ENCODE results near the gene RNF20.
"Not testable (repeated sequence)": the region's sequence is repeated elsewhere in the genome, so short reads cannot be mapped to it uniquely, and the experiment has no call there.

Gene RNF20, protein sequence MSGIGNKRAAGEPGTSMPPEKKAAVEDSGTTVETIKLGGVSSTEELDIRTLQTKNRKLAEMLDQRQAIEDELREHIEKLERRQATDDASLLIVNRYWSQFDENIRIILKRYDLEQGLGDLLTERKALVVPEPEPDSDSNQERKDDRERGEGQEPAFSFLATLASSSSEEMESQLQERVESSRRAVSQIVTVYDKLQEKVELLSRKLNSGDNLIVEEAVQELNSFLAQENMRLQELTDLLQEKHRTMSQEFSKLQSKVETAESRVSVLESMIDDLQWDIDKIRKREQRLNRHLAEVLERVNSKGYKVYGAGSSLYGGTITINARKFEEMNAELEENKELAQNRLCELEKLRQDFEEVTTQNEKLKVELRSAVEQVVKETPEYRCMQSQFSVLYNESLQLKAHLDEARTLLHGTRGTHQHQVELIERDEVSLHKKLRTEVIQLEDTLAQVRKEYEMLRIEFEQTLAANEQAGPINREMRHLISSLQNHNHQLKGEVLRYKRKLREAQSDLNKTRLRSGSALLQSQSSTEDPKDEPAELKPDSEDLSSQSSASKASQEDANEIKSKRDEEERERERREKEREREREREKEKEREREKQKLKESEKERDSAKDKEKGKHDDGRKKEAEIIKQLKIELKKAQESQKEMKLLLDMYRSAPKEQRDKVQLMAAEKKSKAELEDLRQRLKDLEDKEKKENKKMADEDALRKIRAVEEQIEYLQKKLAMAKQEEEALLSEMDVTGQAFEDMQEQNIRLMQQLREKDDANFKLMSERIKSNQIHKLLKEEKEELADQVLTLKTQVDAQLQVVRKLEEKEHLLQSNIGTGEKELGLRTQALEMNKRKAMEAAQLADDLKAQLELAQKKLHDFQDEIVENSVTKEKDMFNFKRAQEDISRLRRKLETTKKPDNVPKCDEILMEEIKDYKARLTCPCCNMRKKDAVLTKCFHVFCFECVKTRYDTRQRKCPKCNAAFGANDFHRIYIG

DNA sequence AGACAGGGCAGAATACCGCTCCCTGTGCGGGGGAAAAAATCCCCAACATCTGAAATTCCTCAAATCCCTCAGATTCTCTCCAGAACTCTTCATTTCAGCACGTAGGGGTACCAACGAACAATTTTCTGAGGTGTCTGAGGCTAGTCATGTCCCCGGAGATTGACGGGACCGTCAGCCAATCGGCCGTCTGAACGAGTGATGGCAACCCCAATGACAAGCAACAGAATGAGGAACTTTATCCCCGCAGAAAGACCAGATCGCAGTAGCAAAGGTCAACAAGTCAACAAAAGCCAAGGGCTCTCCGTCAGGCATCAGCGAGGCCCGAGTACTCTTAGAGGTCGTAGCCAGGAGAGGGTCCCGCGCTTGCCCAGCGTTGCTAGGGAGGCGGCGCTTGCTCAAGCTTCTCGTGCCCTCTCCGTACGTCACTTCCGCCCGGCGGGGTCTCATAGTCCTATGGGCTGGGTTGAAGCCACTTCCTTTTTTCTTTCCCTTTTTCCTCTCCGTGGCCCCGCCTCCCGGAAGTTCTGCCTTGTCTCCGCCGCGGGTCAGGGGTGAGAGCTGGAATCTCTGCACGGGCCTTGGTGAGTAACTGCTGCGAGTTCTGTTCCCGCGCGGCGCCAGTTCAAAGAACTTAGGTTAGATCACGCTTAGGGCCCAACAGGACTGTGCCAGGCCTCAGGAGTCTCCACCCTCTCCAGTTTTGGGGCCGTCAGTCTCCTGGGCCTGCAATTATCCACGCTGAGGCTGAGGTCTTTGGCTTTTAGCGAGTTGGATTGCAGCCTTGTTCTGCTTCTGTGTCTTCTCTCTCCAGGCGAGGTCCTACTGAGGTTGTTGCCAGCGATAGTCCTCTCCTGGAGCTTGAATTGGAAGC is at the start of gene RNF20:
Gene RNF20 (plus strand): TSS at position 520 of the 871 bp plus-strand sequence. CDS start 1,571 bp downstream, outside the sequence.
- peak; percentile 98 for DNase-seq

DNA sequence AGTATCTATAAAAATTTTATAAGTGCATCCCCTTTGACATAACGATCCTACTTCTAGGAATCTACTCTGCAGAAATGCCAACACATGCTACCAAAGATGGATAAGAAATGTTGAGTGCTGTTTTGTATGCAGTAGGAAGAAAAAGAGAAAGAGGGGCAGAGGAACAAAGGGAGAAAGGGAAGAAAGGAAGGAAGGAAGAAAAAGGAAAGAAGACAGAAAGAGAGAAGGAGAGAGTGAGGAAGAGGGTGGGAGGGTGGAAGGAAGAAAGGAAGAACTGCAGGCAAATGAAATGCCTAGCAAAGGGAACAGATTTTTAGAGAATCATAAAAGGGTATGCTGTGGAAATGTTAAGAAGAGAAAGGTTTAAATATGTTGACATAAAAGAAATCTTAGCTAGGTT is 49.6 kb upstream of the RNF20 start:
- no peak for DNase-seq

DNA sequence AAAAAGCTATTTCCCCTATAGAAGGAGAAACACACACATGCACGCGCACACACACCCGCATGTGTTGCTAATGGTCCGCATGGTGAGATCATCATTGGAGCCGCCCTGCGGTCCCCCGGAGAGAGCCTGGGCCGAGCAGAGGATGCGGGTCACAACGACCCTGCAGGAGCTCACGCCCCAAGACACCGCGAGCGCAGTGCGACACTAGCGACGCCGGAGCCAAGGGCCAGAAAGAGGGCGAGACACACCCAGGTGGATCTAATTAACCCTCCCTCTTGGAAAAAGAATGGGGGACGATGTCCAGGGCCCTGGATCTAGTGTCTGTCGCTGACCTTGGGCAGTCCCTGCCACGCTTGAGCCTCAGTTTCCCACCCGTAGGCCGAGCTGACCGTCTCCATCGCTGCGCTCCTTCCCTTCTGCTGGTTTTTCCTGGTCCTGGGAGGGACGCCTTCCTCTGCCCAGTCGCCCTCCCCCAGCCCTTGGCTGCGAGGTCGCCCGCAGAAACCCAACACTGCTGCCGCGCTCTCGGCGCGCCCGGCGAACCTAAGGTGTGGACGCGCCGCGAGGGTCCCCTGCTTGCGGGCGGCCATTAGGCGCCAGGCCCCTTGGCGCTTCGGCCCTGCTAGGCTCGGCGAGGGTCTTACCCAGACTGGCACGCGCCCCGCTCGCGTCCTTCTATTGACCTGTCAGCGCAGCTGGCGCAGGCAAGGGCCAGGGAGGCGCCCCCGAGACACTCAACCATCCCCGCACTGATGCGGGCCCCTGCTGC is 47.5 kb upstream of the RNF20 start:
- no peak for DNase-seq

DNA sequence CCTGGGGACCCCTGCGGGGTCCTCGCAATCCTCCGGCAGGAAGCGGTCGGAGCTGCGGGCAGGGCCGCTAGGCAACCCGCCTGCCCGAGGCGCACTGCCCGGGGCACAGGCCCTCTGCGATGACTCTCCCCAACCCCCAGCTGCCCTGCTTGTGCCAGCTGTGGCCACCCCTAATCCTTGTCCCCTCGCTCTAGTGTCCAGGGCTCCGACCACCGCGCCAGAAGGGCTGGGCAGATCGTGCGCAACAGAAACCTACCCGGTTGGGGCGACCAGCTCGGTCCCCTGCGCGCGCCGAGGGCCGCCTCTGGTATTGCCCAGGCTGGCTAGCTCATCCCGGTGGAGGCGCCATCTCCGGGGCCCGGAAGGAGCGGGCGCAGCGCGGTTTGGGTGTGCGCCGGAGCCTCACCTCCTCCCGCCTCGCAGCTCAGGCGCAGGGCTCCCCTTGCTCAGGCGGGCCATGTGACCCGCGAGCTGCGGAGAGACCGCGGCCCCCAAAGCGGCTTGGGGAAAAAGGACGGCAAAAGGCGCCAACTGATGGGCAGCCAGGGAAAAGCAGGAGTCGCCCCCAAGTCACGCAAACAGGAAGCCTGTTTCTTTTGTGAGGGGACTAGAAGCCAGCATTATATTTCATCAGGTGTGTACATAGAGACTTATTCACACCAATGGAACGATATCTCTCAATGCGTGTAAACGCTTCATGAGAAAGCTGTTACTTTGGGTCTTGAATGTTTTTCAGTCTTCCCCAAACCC is 46.8 kb upstream of the RNF20 start:
- DNase-seq = peak; percentile 16

DNA sequence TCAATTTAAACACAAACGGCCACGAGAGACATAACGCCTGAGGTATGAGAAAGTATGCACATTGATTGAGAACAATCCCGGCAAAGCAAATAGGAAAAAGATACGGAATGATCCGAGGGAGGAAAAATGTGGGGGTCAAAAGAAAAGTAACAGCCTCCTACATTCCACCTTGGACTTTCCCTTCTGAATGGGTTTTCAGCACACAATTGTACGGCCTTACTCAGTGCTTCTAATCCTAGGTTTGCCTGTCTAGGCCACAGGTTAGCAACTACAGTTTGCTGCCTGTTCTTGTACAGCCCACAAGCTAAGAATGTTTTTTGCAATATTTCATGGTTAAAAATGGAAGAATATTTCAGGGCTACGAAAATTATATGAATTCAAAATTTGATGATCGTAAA is 46.2 kb upstream of the RNF20 start:
- DNase-seq = no peak

DNA sequence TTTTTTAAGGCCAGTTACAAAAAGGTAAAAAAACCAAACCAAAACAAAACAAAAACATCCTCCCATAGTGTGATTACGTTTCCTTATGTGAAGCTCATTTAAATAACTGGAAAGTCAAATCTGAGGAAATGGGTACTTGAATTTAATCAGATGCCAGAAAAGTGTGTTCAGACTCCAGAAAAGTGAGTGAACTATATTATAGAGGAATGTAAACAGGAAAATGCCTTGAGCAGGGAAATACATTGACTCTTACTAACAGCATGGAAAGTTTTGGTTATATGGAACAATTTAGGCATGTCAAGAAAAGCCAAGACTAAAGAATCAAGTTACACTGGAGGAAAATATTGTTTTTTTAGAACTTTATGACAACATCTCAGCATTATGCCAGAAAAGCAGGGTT is 37.8 kb upstream of the RNF20 start:
- DNase-seq = no peak

DNA sequence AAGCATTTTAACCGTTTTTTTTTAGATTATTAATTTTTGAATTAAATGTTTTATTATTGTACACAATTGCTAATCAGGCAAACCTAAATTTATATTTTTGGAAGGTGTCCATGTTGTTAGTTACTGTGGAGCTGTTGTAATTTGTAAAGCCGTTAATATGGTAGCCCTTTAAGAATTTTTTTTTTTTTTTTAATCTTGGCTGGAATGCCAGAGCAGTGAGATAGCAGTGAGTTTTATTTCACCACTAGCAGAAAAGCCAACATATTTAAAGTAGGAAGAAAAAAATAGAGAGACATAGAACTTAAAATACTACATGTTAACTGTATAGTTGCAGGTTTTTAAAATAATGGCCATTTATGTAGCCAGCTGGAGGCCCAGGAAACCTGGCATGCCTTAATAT is 35.3 kb upstream of the RNF20 start:
- DNase-seq = no peak

DNA sequence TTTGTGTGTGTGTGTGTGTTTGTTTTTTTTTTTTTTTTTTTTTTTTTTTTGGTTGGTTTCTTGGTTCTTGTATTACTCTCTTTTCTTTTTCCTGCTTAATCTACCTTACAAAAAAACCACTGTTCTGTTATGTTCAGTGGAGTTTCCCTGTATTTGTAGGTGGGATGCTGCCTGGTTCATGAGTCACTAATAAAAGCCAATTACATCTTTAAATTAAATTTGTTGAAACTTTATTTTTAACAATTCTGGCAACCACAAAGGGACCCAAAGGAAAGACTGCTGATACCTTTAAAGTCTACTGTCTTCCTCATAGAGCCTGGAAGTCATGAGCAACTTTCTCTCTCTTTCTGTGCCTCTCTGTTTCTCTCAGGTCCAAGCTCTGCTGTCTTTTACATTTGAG is 29.5 kb upstream of the RNF20 start:
- DNase-seq = no peak

DNA sequence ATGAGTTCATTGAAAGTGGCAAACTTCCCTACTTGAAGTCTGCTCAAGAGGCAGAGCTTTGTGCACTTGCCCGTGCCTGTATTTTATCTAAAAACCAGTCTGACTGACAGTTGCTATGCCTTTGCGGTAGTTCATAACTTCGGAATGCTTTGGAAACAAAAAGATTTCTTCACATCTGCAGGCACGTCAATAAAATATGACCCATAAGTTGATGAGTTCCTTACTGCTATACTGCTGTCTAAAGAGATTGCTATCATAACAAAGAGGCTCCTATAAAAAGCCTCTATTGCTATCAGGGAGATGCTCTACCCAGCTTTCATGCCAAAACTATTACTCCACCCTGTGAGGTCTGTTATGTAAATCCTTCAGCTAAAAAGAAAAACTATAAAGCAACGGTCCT is 25.4 kb upstream of the RNF20 start:
- DNase-seq = no peak

DNA sequence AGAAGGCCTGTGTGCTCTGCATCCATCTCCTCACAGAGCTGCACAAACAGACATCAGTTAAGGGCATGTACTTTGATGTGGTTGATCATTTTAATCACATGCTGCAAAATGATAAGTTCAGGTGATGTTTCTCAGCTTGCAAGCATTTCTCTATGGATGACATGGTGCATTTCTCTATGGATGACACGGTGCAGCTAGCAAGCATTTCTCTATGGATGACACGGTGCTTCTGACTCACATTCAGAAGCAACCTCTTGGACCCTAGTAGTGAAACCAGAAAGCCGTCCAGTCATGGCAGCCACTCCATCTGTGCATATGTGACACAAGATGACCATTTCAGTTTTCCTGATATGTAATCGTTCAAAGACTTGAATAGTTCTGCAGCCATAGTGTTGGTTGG is 24.1 kb upstream of the RNF20 start:
- no peak for DNase-seq

DNA sequence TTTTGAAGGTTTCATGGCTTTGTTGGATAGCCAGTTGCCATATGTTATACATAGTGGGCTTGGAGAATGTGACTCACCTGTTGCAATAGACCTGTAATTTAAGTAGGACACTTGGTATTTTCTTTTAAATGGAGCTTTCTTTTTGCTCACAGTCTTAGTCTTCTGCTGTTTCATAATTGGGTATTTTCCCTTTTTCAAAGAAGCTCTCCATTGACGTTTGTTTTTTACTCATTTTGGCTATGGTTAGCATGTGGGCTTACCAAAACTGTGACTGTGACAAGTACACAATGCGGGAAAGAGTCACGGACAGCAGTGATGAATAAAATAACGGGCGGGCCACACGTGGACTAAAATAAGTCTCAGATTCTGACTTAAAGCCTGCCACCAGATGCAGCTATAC is 23.2 kb upstream of the RNF20 start:
- no peak for DNase-seq

DNA sequence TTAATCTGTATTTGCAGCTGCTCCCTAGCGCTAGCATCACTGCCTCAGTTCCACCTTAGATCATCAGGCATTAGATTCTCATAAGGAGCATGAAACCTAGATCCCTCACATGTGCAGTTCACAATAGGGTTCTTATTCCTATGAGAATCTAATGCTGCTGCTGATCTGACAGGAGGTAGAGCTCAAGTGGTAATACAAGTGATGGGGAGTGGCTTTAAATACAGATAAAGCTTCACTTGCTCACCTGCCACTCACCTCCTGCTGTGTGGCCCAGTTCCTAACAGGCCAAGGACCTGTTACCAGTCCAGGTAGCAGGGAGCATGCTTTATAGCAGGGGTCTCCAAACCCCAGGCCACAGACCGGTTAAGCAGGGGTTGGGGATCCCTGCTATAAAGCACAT is 22.6 kb upstream of the RNF20 start:
- DNase-seq = no peak

DNA sequence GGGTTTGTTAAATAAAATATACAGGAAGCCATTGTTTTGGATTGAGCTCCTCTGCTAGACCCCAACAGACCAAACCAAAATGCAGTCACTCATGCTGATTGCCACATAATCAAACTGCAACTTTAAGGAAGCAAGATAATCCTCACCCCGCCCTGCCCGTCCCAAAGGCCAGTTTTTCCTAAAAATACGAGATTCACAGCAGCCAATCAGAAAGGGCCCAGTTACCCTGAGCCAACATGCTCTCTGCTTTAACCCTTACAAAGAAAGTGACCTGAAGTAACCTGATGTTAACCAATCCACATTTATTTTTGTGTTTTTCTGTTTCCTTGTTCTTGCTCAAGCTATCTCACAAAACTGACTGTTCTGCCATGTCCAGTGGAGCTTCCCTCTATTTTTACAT is 21.5 kb upstream of the RNF20 start:
- DNase-seq = no peak

DNA sequence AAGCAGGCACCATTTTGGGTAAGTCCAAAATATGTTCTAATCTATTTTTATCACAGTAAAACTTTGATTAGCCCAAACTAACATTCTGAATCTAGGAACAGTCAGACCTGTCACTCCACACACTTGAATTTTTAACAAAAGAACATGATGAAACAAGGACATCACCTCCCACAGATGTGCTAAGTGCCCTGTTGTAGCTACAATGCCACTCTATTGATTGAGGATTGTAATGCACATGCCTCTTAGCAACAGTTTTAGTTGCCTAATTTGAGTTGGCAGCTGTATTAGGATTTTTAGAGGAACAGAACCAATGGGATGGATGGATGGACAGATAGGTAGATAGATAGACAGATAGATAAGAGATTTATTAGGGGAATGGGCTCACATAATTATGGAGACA is 20.3 kb upstream of the RNF20 start:
- no peak for DNase-seq

DNA sequence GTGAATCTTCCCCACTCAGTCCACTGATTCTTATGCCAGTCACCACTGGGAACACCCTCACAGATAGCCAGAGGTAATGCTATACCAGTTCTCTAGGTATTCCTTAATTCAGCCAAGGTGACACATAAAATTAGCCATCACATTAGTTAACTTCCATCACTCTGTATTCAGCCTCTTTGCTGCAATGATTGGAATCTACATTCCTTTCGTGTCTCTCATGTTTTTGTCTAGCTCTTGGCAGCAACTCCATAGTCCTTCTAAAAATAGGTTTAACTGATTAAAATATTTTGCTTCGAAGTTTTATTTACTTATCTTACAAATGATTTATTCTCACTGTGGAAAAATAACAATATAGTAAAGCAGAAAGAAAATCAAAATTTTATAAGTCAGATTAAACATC is 19.6 kb upstream of the RNF20 start:
- DNase-seq = no peak

DNA sequence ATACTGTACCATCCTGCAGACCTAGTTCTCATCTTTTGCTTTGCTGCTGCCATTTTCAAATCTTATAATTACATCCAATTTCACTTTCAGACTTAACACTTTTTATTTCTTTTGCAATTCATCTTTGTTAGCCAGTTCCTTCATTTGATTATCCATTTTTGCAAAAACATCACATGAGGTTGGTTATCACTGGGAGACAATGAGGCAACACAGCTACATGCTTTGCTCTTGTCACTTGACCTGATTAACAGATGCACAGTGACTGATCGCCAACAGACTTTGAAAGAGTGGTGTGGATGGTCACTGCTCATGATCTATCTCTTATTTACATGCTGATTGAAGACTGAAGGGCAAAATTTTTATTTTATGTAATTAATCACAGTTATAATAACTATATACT is 17.0 kb upstream of the RNF20 start:
- no peak for DNase-seq

DNA sequence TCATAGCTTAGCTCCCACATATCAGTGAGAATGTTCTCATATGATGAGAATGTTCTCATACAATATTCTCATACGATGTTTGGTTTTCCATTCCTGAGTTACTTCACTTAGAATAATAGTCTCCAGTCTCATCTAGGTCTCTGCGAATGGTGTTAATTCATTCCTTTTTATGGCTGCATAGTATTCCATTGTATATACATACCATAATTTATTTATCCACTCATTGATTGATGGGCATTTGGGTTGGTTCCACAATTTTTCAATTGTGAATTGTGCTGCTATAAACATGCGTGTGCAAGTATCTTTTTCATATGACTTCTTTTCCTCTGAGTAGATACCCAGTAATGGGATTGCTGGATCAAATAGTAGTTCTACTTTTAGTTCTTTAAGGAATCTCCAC is 15.2 kb upstream of the RNF20 start:
- not testable (repeated sequence) for DNase-seq

DNA sequence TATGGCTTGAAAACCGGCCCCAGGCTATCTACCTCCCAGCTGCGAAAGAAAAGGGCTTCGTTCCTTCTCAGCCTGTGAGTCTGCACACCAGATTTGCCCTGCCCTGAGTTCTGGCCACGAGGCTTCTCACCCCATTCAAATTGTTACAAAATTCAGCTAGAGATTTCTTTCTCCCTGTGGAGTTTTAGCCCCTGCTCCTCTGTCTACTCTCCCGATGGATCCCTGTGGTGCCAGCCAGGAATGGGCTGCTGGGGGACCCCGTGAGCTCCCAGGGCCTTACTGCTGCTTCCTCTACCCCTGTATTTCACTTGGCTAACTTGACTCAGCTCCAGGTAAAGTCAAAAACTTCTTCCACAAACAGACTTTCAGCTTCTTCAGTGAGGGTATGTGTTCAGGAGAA is 9.3 kb upstream of the RNF20 start:
- no peak for DNase-seq

DNA sequence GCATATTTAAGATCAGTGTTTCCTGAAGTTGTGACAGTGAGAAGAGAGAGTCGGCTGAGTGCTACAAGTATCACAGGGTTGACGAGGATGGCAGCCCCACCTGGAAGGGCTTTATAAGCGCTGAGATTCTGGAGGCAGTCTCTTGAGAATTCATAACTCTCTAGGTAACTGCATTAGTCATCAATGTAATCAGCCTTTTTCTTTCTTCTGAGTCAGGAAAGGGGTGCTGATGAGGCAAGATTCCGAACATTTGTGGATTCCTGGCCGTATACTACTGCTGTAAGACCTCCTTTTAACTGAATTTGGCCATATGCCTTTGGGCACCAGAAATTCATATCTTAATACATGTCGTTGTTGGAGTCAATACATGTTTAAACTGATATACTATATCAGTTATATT is 6.6 kb upstream of the RNF20 start:
- no peak for DNase-seq

DNA sequence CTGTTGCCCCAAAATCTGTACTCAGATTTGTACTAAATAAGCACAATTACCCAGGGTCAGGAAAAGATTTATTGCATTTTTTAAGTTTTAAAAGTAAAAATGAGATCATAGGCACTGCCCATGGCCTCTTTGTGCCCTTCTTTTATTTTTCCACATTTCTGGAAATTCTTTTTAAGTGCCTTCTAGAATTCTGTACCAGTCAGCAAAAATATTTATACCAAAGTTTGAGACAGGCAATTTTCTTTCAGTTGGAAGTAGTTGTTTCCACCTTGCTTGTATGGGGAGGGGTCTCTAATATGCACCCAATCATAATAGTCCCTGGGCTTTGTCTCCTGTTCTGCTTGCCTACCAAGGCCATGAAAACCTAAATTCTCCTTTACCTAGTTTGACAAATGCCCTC is 5.6 kb upstream of the RNF20 start:
- no peak for DNase-seq

DNA sequence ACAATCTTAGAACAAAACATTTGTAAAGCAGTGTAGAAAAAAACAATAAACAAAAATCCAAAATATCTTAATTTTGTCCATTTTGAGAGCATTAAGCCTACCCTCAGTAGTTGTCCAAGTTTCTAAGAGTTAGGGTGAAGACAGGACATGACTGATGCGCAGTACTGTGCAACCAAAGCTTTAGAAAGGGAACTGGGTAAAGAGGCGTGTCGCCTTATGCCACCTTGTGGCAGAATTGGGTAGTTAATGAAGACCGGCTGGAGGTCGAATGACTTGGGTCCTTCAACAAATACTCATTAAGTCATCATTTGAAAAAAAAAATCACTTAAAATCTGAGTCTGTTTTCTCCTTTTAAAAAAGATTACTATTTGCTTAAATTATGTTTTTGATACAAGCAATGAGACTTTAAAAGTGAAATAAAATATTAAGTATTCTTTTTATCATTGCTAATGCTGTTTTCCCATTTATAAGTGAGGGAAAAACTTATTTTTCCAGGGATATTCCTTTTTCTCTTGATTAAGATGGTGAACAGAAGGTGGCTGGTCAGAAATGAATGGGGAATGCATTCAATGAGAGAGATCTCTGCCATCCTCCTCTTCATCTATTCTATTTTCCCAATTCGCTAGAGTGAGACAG is 3.5 kb upstream of the RNF20 start:
- peak; percentile 44 for DNase-seq

All from NCI-H2029 treated with DMSO at 0.1 percent for 48 hours (cell line).